ENCODE results near the gene MYO5A. TPM values are rescaled to one million over a fixed set of nuclear protein-coding genes. Genes with fewer than 3 reads are reported as not detected.

Gene MYO5A
- total RNA-seq, 1 experiment from 2014 or later: 17.6 TPM

- POLR2A ChIA-PET: no interaction called here
- Histone ChIP-seq H4K20me1 (ENCODE audit: insufficient read depth) (peaks cover 67% of the 10 kb centered on the region), H3K9me3 (ENCODE audit: control insufficient read depth in 1 of 2, insufficient read depth in 1 of 2, low read depth in 1 of 2, low read length in 2 of 2) (no peaks in the 10 kb centered on the region), H3K27ac (ENCODE audit: low read depth, low read length) (no peak overlapping the region), H3K36me3 (ENCODE audit: control insufficient read depth in 1 of 2, insufficient read depth in 2 of 2, low read length in 2 of 2) (peaks cover 6 to 16% of the 10 kb centered on the region in 2 experiments), H3K4me3 (replicated peaks in 1 of 2; ENCODE audit: low read depth in 1 of 2, low read length in 2 of 2) (no peak overlapping the region), H3K9ac (ENCODE audit: low read length) (no peak overlapping the region), H3K79me2 (ENCODE audit: insufficient read depth, low read length) (peaks cover 100% of the 10 kb centered on the region), H3K27me3 (ENCODE audit: insufficient read depth, low read length) (no peaks in the 10 kb centered on the region), H2AFZ (ENCODE audit: low read depth, low read length, poor library complexity, severe bottlenecking) (no peak overlapping the region), H3K4me2 (ENCODE audit: low read length) (no peak overlapping the region), H3K4me1 (ENCODE audit: control insufficient read depth in 1 of 2, insufficient read depth in 2 of 2, low read length in 2 of 2) (peaks cover 3 to 12% of the 10 kb centered on the region in 2 experiments; a peak in 1 of 4 replicates), H3K9me2 (ENCODE audit: insufficient read depth) (no peaks in the 10 kb centered on the region)
- CTCF ChIA-PET: no interaction called here
- RAD21 ChIA-PET (ENCODE audit: low non-redundant PET in 1 of 2, low total read pairs in 2 of 2, uncharacterized antibody in 2 of 2, unreplicated experiment in 2 of 2): no interaction called here
- TF ChIP-seq MAX (IDR thresholded peaks at IDR 0.05): no peak
- TF ChIP-seq ELF1 (IDR thresholded peaks at IDR 0.05; ENCODE audit: borderline replicate concordance, low read depth): no peak
- no peak for TF ChIP-seq SP1 (IDR thresholded peaks at IDR 0.05; ENCODE audit: low read depth)
- TF ChIP-seq ATF3 (IDR thresholded peaks at IDR 0.05): no peak
- no peak for TF ChIP-seq ZNF274 (IDR thresholded peaks at IDR 0.05; ENCODE audit: low read depth, low read length)
- no peak for TF ChIP-seq CTCF (IDR thresholded peaks at IDR 0.05 in 2 of 3, conservative IDR thresholded peaks at IDR 0.05 in 1 of 3; ENCODE audit: borderline replicate concordance in 1 of 3, insufficient read depth in 1 of 3, low read depth in 2 of 3, low read length in 2 of 3)
- TF ChIP-seq YY1 (IDR thresholded peaks at IDR 0.05; ENCODE audit: extremely low read depth, insufficient replicate concordance, low read depth, low read length): no peak
- TF ChIP-seq ZFX (IDR thresholded peaks at IDR 0.05): no peak
- TF ChIP-seq CBX3 (IDR thresholded peaks at IDR 0.05; ENCODE audit: low read depth): no peak
- no peak for TF ChIP-seq EZH2phosphoT487 (IDR thresholded peaks at IDR 0.05; ENCODE audit: borderline replicate concordance)
- no peak for TF ChIP-seq JUND (IDR thresholded peaks at IDR 0.05)
- no peak for TF ChIP-seq POLR2AphosphoS5 (IDR thresholded peaks at IDR 0.05; ENCODE audit: low read depth, low read length)
- TF ChIP-seq REST (IDR thresholded peaks at IDR 0.05; ENCODE audit: low read depth): no peak
- no peak for TF ChIP-seq EZH2 (IDR thresholded peaks at IDR 0.05)
- no peak for TF ChIP-seq RAD21 (IDR thresholded peaks at IDR 0.05; ENCODE audit: low read depth)
- no peak for TF ChIP-seq SRF (IDR thresholded peaks at IDR 0.05; ENCODE audit: low read depth)
- no peak for TF ChIP-seq ZBTB33 (IDR thresholded peaks at IDR 0.05; ENCODE audit: extremely low read depth, insufficient replicate concordance, low read length)
- no peak for TF ChIP-seq FOSL1 (IDR thresholded peaks at IDR 0.05; ENCODE audit: low read depth)
- no peak for TF ChIP-seq TCF7L2 (IDR thresholded peaks at IDR 0.05; ENCODE audit: borderline replicate concordance, extremely low read depth, insufficient read depth, insufficient read length)
- no TSS peak for BruUV-seq (replicated peaks)
- intact Hi-C loops (cut with micrococcal nuclease): no loop called here
- ATAC-seq (no peak), DNase-seq (ENCODE audit: low read depth, low spot score) (no peak)
These were observed 30.9 kb upstream of the MYO5A start for GRCh38 chr15:52559575-52559974.

All from HCT116 (cell line).